A549 (cell line): ENCODE data around the gene GRK2. TPM values are rescaled to one million over a fixed set of nuclear protein-coding genes. Genes with fewer than 3 reads are reported as not detected.

Source experiments
- ATAC-seq, 2 experiments: fragments of 200-7000 bp in 1 of 2; fragments of >200 bp in 1 of 2; cut with Nextera tagmentation in 1 of 2; cut with Tn5 transposase in 1 of 2; 3 replicates each; pipeline versions ENCODE4 v1.8.0 to v1.9.1; 2018 to 2020; ENCODE audit warnings: mild to moderate bottlenecking in 1 of 2, moderate library complexity in 1 of 2
- CTCF ChIA-PET: fragments of 300-600 bp; sonication (Branson Sonifier 250); formaldehyde crosslinking; extraction: SDS; loops from one replicate; lab custom pipeline; 2021; ENCODE audit warnings: antibody characterized with exemption, inconsistent platforms; lab: Yijun Ruan, JAX
- POLR2A ChIA-PET: fragments of 350-600 bp; formaldehyde crosslinking; extraction: SDS; loops from one replicate; lab custom pipeline; 2021; ENCODE audit warnings: antibody characterized with exemption, inconsistent platforms; lab: Yijun Ruan, JAX
- DNase-seq, 2 experiments: peaks; one replicate each; pipeline versions ENCODE4 v3.0.0 to v3.0.0-alpha.2; 2011 to 2016; ENCODE audit warnings: low read depth in 1 of 2, low spot score in 1 of 2
- FAIRE-seq: peaks from 2 replicates; lab custom pipeline; 2011; peaks lifted over from hg19 to GRCh38; lab: Jason Lieb, UNC
- H3K27ac ChIP-seq, 2 experiments: fragments of >200 bp; sonication (Bioruptor Twin); formaldehyde crosslinking; 3 replicates each; pipeline ENCODE4 v1.5.1; 2016 to 2017
- H3K4me1 ChIP-seq: fragments of >200 bp; sonication (Bioruptor Twin); formaldehyde crosslinking; 3 replicates; pipeline ENCODE4 v1.6.1; 2016
- H3K4me2 ChIP-seq: fragments of >200 bp; sonication (Bioruptor Twin); formaldehyde crosslinking; 3 replicates; pipeline ENCODE4 v1.6.1; 2016
- H3K4me3 ChIP-seq: fragments of >200 bp; sonication (Bioruptor Twin); formaldehyde crosslinking; 3 replicates; pipeline ENCODE4 v1.5.1; 2016
- H3K9me3 ChIP-seq: fragments of >200 bp; sonication (Bioruptor Twin); formaldehyde crosslinking; 3 replicates; pipeline ENCODE4 v1.6.1; 2016
- EP300 ChIP-seq, 2 experiments: fragments of >200 bp; sonication (Bioruptor Twin); formaldehyde crosslinking; IDR thresholded peaks; 2 replicates in 1 of 2; 3 replicates in 1 of 2; pipeline ENCODE4 v1.6.1; 2016 to 2017
- FOSL2 ChIP-seq, 2 experiments: fragments of 450-650 bp in 1 of 2; fragments of >200 bp in 1 of 2; sonication (Bioruptor Twin) in 1 of 2; formaldehyde crosslinking; IDR thresholded peaks; 2 replicates each; pipeline versions ENCODE4 v1.5.0 to v1.6.1; 2016 to 2020; ENCODE audit warnings: mild to moderate bottlenecking in 1 of 2, moderate library complexity in 1 of 2
- HOXB5 ChIP-seq: fragments of 250-450 bp; sonication (Bioruptor Pico); IDR thresholded peaks from 2 replicates; pipeline ENCODE4 v1.5.0; 2020; ENCODE audit warnings: mild to moderate bottlenecking, moderate library complexity
- JUN ChIP-seq, 2 experiments: fragments of >200 bp; sonication (Bioruptor Twin); formaldehyde crosslinking; IDR thresholded peaks; 2 replicates in 1 of 2; 3 replicates in 1 of 2; pipeline ENCODE4 v1.6.1; 2016 to 2017
- POLR2AphosphoS2 ChIP-seq: conservative IDR thresholded peaks from 2 replicates; pipeline ENCODE4 v1.6.1; 2012; ENCODE audit warnings: low read length, improper control_type of control experiment, inconsistent platforms
- TFCP2L1 ChIP-seq: fragments of 250-450 bp; sonication (Bioruptor Pico); IDR thresholded peaks from 2 replicates; pipeline ENCODE4 v1.5.0; 2021; ENCODE audit warnings: mild to moderate bottlenecking
- TP53 ChIP-seq: fragments of 250-450 bp; sonication (Bioruptor Pico); IDR thresholded peaks from 2 replicates; pipeline ENCODE4 v1.5.0; 2021; ENCODE audit warnings: mild to moderate bottlenecking, moderate library complexity
- WGBS: methylation state at CpG from one replicate; pipeline ENCODE4 v1.1.6; 2017; ENCODE audit errors: missing lambda C conversion rate; 5-methylcytosine and 5-hydroxymethylcytosine counted together
- polyA plus RNA-seq, 4 experiments: library from polyadenylated mRNA; depleted of rRNA in 3 of 4; stranded (reverse); fragments of >200 nt; fragmentation: RNase III in 1 of 4; extraction: RNeasy Plus Mini Kit Qiagen cat#74134 plus additional on column Dnase treatment in 1 of 4; gene quantifications; 2 replicates in 3 of 4; 3 replicates in 1 of 4; pipeline ENCODE4 v1.2.3, GENCODE V29; 2011 to 2017
- TF ChIP-seq, protein P1 (sequence below): fragments of 200-600 bp; sonication (generic); IDR thresholded peaks from 2 replicates; pipeline ENCODE4 v1.6.1; 2016; ENCODE audit warnings: antibody characterized with exemption, mild to moderate bottlenecking, moderate library complexity
- TF ChIP-seq, protein P2 (sequence below): fragments of >200 bp; sonication (Bioruptor Twin); formaldehyde crosslinking; IDR thresholded peaks from 2 replicates; pipeline ENCODE4 v1.6.1; 2016
- TF ChIP-seq, protein P3 (sequence below): fragments of 250-450 bp; sonication (Bioruptor Pico); IDR thresholded peaks from 2 replicates; pipeline ENCODE4 v1.5.0; 2020; ENCODE audit warnings: low read depth, mild to moderate bottlenecking, moderate library complexity

GRK2 gene
- polyA plus RNA-seq, 2 of the 4 experiments (the other 2 are of a cell fraction) = 20.5 to 29.7 TPM

DNA sequence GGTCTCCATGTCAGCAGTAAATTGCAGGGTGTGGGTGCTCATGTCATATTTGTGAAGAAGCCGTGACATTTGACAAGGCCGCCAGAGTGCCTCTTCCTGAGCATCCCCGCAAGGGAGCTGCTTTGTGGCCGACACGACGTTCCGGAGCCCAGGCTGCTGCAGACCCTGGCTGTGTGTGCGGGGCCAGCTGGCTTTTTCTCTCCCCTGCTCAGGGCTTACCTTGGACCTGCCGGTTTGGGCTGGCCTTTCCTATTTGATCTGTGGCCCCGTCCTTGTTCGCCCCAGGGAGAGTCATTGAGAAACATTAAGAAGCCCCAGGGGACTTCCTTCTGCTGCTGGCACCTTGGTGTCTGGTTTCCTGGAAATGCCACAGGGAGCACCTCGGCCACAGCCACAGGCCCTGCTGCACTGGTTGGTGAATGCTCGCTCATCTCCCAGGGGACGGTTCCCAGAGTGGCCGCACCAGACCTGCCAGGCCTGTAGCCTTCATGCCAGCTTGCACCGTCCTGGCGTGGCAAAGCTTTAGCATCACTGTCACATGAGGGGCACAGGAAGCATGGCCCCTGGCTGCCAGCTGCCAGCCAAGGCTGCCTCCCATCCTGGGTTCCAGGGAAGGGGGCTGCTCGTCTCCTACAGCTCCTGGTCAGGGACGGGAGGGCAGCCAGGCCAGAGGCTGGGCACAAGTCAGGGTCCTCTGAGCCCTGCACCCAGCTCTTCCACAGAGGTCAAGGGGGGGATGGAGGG lies 5.4 kb downstream of the GRK2 start:
- Histone ChIP-seq H3K4me3 (no peak overlapping the region), H3K9me3 (no peaks in the 10 kb centered on the region), H3K27ac (no peak overlapping the region), H3K4me1 (peaks cover 17% of the 10 kb centered on the region; the same call in 2 of the 3 replicates), H3K4me2 (no peak overlapping the region)
- ATAC-seq (no peak), DNase-seq (no peak), FAIRE-seq (no peak)
- ChIA-PET CTCF (interaction anchor here (0.5 to 4.1 kb wide), 10 partner anchors 9 to 391 kb away, joined by 3 to 34 read pairs (median 4); partner anchors contain the start of genes ANKRD13D and SSH3), POLR2A (interaction anchor here (1.9 kb wide), 1 partner anchor 17 kb away, joined by 6 read pairs; the partner anchor contains the start of gene ANKRD13D)
- 95% methylated on average over 18 of the region's 19 CpGs for WGBS
- TF ChIP-seq TFCP2L1 (CRISPR knock-in tag) = no peak
- no peak for TF ChIP-seq POLR2AphosphoS2

DNA sequence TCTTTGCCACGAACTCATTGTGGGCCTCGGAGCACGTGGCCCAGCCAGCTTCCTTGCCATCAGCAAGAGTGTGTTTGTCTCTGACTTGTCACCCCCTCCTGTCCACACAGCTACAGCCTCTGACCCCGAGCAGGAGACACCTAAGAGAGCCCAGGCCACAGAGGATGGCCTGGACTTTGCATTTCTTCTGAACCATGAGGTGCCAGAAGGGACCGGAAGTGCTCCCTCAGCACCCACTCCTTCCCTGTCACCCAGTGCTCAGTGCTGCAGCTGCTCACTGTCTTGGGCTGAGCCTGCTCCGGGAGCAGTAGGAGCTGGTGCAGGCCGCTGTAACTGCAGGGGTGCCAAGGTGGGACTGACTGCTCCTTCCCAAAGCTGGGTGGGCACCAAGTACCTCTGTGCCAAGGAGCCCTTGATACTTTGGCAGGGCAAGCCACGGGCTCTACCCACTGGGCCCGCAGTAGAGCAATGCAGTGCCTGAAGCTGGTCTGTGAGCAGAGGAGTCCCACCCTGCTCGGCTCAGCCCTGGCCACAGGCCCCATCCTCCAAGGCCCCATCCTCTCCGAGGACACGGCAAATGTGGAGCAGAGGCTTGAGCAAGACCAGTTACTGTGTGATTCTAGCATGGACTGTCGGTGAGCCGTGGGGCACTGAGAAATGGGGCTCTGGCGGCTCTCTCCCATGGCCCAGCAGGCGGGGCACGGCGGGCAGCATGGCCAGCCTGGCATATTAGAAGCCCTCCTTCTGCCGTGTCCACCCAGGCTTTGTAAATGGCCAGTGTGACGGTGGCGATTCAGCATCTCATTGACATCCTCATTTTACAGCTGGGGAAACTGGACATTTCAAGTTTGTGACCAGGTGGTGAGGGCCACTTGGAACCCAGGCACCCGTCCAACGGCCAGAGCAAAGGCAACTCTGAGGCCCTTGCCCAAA lies 6.3 kb downstream of the GRK2 start:
- no peak overlapping the region for H3K4me2 ChIP-seq
- WGBS = 91% methylated on average over 18 of the region's 23 CpGs
- DNase-seq (no peak), FAIRE-seq (no peak), ATAC-seq (no peak)
- CTCF ChIA-PET = interaction anchor here (0.5 to 4.1 kb wide), 8 partner anchors 10 to 109 kb away, joined by 3 to 34 read pairs (median 3); partner anchors contain the start of genes ANKRD13D and SSH3
- no peak for TF ChIP-seq JUN (IDR thresholded peaks at IDR 0.05)
- TF ChIP-seq, protein P1, sequence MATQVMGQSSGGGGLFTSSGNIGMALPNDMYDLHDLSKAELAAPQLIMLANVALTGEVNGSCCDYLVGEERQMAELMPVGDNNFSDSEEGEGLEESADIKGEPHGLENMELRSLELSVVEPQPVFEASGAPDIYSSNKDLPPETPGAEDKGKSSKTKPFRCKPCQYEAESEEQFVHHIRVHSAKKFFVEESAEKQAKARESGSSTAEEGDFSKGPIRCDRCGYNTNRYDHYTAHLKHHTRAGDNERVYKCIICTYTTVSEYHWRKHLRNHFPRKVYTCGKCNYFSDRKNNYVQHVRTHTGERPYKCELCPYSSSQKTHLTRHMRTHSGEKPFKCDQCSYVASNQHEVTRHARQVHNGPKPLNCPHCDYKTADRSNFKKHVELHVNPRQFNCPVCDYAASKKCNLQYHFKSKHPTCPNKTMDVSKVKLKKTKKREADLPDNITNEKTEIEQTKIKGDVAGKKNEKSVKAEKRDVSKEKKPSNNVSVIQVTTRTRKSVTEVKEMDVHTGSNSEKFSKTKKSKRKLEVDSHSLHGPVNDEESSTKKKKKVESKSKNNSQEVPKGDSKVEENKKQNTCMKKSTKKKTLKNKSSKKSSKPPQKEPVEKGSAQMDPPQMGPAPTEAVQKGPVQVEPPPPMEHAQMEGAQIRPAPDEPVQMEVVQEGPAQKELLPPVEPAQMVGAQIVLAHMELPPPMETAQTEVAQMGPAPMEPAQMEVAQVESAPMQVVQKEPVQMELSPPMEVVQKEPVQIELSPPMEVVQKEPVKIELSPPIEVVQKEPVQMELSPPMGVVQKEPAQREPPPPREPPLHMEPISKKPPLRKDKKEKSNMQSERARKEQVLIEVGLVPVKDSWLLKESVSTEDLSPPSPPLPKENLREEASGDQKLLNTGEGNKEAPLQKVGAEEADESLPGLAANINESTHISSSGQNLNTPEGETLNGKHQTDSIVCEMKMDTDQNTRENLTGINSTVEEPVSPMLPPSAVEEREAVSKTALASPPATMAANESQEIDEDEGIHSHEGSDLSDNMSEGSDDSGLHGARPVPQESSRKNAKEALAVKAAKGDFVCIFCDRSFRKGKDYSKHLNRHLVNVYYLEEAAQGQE = no peak
- TF ChIP-seq, protein P2, sequence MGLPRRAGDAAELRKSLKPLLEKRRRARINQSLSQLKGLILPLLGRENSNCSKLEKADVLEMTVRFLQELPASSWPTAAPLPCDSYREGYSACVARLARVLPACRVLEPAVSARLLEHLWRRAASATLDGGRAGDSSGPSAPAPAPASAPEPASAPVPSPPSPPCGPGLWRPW = no peak
- TF ChIP-seq HOXB5 (CRISPR knock-in tag) = no peak
- TF ChIP-seq, protein P3, sequence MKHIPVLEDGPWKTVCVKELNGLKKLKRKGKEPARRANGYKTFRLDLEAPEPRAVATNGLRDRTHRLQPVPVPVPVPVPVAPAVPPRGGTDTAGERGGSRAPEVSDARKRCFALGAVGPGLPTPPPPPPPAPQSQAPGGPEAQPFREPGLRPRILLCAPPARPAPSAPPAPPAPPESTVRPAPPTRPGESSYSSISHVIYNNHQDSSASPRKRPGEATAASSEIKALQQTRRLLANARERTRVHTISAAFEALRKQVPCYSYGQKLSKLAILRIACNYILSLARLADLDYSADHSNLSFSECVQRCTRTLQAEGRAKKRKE (CRISPR knock-in tag) = no peak
- H3K4me1 ChIP-seq = peaks cover 18% of the 10 kb centered on the region; the same call in 2 of the 3 replicates
- H3K4me3 ChIP-seq = no peak overlapping the region
- no peak overlapping the region for H3K27ac ChIP-seq
- no peaks in the 10 kb centered on the region for H3K9me3 ChIP-seq
- POLR2A ChIA-PET = interaction anchor here (0.6 to 1.9 kb wide), 3 partner anchors 16 to 28 kb away, joined by 3 to 8 read pairs (median 6); partner anchors contain the start of gene ANKRD13D

DNA sequence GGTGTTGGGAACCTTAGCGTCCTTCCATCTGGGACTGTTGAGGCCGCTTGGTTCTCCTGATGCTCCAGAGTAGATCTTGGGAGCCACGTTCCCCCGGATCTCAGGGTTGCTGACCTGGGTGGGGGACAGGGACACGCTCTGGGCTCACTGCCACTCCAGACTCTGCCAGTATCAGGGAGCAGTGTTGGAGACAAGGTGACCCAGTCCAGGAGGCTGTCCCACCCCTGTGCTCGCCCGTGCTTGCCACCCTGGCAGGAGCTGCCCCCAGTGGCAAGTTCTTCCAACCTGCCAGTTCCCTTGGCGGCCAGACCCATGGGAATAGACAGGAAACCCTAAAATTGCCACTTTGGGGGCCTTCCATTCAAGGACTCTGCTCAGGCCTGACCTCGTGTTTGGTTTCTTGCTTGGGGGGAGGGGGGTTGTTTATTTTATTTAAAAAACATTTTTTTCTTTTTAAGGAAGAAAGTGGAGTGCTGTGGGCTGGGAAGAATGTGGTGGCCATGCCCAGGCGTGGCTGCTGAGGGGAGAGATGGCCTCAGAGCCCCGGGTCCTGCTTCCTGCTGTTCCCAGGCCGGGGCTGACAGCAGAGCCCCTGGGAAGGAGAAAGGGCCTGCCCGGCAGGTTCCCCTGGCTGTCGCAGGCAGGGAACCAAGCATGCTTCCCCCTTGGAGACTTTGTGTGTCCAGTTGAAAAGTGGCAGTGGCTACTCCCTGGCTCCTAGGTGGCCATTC lies 7.2 kb downstream of the GRK2 start:
- no peak overlapping the region for H3K4me3 ChIP-seq
- POLR2A ChIA-PET = interaction anchor here (0.6 to 0.7 kb wide), 2 partner anchors 27 kb away, joined by 3 to 8 read pairs; no protein-coding TSS in a partner anchor
- FAIRE-seq (no peak), ATAC-seq (no peak), DNase-seq (no peak)
- WGBS = 86% methylated on average over 11 of the region's 14 CpGs
- TF ChIP-seq EP300 (IDR thresholded peaks at IDR 0.05) = no peak
- TF ChIP-seq TP53 (CRISPR knock-in tag) = no peak
- TF ChIP-seq FOSL2 (IDR thresholded peaks at IDR 0.05) = no peak
- TF ChIP-seq FOSL2 (CRISPR knock-in tag; IDR thresholded peaks at IDR 0.05) = no peak
- TF ChIP-seq, protein P2 = no peak
- CTCF ChIA-PET = interaction anchor here (0.8 to 4.1 kb wide), 3 partner anchors 9 to 36 kb away, joined by 3 to 32 read pairs (median 3); no protein-coding TSS in a partner anchor
- H3K9me3 ChIP-seq = no peaks in the 10 kb centered on the region
- no peak overlapping the region for H3K4me2 ChIP-seq
- H3K27ac ChIP-seq = no peak overlapping the region
- peaks cover 11% of the 10 kb centered on the region; the same call in 1 of the 3 replicates for H3K4me1 ChIP-seq
